ENCODE measurements around the gene ISY1.
"Not testable (repeated sequence)": the region's sequence is repeated elsewhere in the genome, so short reads cannot be mapped to it uniquely, and the experiment has no call there.

Gene ISY1

DNA sequence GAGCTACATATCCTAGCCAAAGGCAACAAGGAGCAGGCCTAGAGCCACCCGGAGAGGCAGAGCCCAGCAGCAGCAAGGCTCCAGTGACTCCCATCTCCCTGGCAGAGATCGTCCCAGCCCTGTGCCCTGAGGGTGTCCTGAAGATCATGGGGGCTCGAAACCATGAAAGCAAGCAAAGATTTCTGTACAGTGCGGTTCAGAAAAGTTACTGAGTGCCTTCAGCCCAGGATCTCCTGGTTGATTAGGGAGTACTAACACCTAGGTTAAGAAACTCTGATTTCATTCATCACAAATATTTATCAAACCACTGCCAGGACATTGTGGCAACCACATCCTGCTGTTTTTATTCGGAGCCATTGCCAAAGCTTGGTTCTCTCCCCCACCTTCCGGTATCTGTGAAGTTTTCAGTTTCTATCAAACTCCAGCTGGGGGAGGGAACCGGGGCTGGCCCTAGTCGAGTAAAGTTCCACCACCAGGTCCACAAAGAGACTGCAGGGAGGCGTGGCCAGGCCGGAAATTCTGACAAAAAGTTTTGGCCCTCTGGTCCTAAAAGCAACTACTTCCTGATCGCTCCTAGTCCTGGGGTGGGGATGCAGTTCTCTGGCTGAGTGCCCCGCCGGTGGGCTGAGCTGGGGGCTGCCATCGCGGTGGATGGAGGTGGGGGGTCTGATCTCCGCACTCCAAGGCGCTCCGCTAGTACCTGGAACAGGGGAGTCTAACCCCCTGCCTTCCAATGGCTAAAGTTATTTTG is 40.4 kb downstream of the ISY1 start:
- DNase-seq (ENCODE audit: low spot score) = peak; percentile 86

DNA sequence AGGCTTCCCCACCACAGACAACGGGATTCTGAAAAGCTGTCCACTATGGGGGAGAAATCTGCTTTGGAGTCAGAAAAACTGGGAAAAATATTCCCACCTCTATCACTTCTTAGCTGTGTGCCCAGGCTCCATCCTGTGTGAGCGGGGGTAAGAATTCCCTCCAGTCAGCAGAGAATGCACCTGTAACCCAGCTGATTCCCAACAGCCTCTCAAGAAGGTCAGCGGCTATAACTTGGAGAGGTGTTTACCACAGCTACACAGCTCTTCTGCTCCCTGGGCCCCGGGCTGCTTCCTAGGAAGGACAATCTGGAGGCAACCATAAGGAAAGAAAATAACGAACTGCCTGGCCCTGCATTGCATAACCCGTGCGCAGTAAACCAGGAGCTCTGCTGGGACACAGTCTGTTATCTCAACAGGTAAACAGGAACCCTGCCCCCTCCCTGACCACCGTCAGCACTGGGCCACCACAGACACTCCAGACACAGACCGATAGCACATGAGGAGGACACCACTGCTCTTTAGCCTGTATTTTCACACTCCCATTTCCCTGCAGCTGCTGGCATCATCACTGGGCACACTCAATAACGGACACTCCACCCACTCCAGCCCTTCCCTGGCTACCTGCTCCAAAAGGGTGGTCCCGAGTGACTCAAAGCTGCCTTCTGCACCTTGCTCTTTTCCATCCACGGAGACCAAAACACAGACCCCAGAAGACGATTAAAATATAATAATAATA is 41.3 kb downstream of the ISY1 start:
- no peak for DNase-seq (ENCODE audit: low spot score)

- no peak for DNase-seq (ENCODE audit: low spot score)
Observed at GRCh38 chr3:129118745-129119144, 42.1 kb downstream of the ISY1 start.

DNA sequence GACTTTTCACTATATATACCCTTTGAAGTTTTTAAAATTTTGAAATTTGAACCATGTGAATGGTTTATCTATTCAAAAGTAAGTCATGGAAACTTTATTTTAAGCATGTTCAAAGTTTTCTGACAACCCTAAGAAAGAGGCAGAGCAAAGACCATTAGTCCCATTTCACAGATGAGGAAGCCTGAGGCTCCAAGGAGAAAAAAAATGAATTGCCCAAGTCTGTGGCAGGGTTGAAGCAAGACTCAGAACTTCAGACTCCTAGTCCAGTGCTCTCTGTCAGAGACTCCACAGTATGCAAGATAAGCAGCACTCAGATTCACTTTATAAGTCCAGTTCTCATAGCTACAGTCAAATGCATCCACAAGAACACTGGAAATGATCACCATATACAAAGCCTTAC is 43.7 kb downstream of the ISY1 start:
- DNase-seq (ENCODE audit: low spot score) = no peak

DNA sequence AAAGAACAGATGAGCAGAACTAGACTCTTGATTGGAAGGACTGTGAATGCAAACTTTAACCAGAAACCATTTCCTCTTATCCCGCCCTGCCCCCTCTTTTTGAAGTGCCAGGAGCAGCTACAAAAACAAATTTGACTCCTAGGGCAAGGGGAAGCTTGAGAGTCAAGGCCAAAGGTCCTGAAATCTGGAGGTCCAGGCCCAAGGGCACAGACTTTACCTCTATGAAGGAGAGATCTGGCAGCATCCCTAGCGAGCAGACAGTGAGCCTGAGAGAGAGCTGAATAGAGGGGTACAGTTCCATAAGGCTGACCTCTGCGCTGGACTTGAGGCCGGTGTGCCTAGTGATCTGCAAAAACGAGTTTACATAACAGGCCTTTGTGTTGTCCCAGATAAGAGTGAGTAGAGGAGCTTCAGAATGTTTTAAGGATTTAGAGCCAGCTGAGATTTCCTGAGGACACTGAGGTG is 44.3 kb downstream of the ISY1 start:
- no peak for DNase-seq (ENCODE audit: low spot score)

GRCh38 chr3:129114455-129114854 is 46.4 kb downstream of the ISY1 start:
- no peak for DNase-seq (ENCODE audit: low spot score)

DNA sequence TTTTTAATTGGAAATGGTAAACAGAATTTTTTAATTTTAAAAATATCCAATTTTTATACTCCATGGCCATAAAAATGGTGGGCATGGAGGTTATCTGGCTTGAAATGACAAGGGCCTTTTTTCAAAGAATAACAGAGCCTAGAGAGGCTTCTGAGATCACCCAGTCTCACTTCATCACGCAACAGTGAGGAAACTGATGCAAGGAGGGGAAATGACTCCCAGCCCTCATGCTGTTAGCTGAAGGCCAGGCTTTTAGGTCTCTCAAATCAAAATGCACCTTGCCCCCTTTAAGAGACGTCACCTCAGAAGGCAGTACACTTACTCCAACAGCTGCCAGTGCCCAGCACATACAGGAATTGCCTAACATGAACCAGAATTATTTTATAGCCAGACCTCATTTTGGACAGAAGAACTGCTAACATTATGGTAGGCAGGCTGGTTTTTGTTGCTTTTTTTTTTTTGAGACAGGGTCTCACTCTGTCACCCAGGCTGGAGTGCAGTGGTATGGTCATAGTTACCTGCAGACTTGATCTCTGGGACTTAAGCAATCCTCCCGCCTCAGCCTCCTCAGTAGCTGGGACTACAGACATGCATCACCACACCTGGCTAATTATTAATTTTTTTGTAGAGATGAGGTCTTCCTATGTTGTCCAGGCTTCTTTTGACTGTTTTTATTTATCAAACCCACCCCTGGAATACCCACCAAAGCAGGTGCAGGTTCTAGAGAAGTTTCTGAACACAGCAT is 48.4 kb downstream of the ISY1 start:
- no peak for DNase-seq (ENCODE audit: low spot score)

- not testable (repeated sequence) for DNase-seq (ENCODE audit: low spot score)
Observed at GRCh38 chr3:129111076-129111780, 49.6 kb downstream of the ISY1 start.

DNA sequence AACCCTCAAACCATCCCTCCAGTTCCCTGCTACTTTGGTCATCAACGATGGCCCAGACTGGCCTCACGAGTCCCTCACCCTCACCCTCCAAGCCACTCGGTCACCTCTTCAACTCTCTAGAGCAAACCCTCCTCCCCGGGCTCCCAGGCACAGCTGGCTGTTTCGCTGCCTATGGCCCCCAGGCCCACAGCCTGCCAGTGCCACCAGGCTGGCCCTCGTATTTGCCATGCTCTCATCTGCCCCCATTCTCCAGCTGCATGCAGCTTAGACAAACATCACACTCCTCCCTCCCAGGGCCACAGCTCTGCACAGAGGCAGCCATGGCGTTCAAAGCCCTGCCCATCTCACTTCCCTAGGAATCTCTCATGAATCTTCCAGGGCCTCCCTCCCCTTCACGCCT is 53.1 kb downstream of the ISY1 start:
- no peak for DNase-seq (ENCODE audit: low spot score)

- DNase-seq (ENCODE audit: low spot score) = no peak
Observed at GRCh38 chr3:129106866-129107565, 53.8 kb downstream of the ISY1 start.

DNA sequence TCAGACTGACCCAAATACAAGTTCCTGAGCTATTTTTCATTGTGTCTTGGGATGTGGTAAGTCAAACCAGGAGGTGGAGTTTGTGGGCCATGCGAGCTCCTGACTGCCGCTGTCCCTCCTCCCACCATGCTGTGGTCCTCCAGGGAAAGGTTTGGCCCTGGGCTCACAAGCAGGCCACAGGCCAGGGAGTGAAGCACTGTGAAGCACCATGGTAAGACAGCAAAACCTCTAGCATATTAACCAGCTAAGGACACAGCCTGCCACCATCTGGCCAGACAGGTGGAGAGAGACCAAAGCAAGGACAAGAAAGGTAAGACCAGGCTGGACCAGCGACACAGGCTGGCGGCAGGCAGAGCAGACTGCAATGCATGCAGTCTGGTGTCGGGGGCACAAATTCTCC is 54.5 kb downstream of the ISY1 start:
- no peak for DNase-seq (ENCODE audit: low spot score)

DNA sequence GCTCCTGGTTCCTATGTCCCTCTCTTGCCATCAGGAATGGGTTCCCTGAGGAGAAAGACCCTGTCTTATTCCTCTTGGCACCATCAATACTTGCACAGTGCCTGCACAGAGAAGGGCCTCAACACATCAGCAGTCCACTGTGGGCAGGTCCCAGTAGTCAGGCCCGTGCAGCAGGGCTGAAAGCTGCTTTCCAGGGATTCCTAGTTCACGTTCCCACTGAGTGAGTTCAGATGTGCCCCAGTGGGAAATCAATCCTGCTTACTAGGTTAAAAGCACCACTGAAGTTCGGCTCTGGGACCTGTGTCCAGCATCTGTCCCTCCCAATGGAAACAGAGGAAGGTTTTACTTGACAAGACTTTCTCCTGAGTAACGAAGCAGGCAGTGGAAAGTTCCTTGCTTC is 55.0 kb downstream of the ISY1 start:
- DNase-seq (ENCODE audit: low spot score) = no peak

- DNase-seq (ENCODE audit: low spot score) = no peak
Observed at GRCh38 chr3:129104498-129105079, 56.3 kb downstream of the ISY1 start.

DNA sequence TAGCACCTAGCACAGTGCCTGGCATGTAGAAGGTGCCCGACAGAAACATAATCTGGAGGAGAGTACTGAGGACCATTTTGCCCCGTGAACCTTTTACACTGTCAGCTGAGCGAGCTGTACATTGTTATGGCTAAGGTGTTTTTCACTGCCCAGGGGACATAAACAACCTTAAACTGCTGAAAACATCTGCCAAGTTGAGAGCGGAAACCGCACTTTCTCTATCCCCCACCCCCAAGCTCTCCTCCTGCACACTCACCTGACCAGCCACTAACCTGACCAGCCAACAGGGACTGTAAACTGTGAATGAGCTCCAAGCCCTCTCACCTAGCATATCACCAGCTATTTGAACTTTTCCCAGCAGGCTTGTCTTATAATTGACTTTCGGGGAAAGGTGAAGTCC is 56.8 kb downstream of the ISY1 start:
- DNase-seq (ENCODE audit: low spot score) = no peak

DNA sequence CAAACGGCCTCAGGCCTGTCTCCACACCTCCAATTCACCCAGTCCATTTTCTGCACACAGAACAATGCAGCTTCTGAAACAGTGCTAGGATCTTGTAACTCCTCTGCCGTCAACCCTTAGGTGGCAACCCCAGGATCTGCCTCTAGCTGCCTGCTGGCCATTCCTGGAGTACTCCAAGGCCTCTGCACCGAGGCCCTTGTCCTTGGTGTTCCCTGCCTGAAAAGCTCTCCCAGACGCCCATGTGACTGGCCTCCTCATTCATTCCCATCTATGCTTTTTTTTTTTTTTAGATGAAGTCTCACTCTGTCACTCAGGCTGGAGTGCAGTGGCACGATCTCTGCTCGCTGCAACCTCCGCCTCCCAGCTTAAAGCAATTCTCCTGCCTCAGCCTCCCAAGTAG is 57.6 kb downstream of the ISY1 start:
- no peak for DNase-seq (ENCODE audit: low spot score)

GRCh38 chr3:129101370-129102138 is 59.3 kb downstream of the ISY1 start:
- DNase-seq (ENCODE audit: low spot score) = no peak

DNA sequence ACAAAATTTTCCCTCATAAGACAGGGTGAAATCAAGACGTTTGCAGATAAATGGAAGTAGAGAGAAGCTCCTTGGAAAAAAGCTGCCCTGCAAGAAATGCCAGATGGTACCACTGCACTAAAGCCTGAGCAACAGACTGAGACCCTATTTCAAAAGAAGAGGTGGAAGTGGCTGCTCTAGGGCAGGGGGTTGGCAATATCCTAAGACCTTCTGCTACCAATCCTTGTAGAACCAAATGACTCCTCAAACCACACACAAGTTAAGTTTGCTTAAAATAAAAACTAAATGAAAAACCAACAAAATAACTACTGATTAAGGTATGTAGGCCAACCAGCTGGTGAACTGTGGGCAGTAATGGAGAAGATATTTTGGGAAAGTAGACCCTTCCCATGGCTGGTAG is 60.6 kb downstream of the ISY1 start:
- no peak for DNase-seq (ENCODE audit: low spot score)

- no peak for DNase-seq (ENCODE audit: low spot score)
Observed at GRCh38 chr3:129095285-129095684, 65.6 kb downstream of the ISY1 start.

DNA sequence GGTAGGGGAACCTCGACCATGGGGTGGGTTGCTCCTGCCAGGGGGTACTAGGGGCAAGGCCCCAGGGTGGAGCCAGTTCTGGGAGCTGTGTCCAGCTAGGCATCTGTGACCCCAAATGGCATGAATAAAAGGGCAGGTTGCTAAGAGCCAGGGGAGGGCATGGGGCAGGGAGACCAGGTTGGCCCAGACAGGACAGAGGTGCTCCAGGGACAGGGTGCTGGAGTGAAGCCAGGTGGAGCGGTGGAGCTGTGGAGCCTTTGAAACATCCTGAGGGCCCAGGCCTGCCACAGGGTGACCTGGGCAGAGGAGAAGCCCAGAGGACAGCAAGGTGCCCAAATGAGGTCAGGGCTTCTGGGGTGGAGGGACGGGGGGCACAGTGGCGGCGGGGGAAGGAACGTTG is 72.6 kb downstream of the ISY1 start:
- DNase-seq (ENCODE audit: low spot score) = not testable (repeated sequence)

- DNase-seq (ENCODE audit: low spot score) = not testable (repeated sequence)
Observed at GRCh38 chr3:129087904-129088303, 73.0 kb downstream of the ISY1 start.
